Fibroblast of lung (primary cell): ENCODE data around the gene FAM117B. TPM values are rescaled to one million over a fixed set of nuclear protein-coding genes. Genes with fewer than 3 reads are reported as not detected.

Experiments used
- DNase-seq, 2 donors: peaks; one replicate each; pipeline versions ENCODE4 v3.0.0 to v3.0.0-alpha.2; 2010; ENCODE audit warnings: low read depth in 2 of 2
- H2AFZ ChIP-seq: 2 replicates; pipeline ENCODE4 v1.5.1; 2012; ENCODE audit warnings: low read length, control low read depth, inconsistent platforms
- H3K27ac ChIP-seq: 2 replicates; pipeline ENCODE4 v1.5.1; 2011; ENCODE audit warnings: low read length, control low read depth; ENCODE audit not compliant: insufficient read depth
- H3K27me3 ChIP-seq: 2 replicates; pipeline ENCODE4 v1.5.1; 2011; ENCODE audit warnings: mild to moderate bottlenecking, low read length; ENCODE audit not compliant: control insufficient read depth, insufficient read depth
- H3K36me3 ChIP-seq: 2 replicates; pipeline ENCODE4 v1.5.1; 2011; ENCODE audit warnings: low read length; ENCODE audit not compliant: control insufficient read depth, insufficient read depth
- H3K4me1 ChIP-seq: 2 replicates; pipeline ENCODE4 v1.5.1; 2011; ENCODE audit warnings: low read length; ENCODE audit not compliant: control insufficient read depth, insufficient read depth; ENCODE audit errors: extremely low read depth
- H3K4me2 ChIP-seq: 2 replicates; pipeline ENCODE4 v1.5.1; 2011; ENCODE audit warnings: low read length, control low read depth; ENCODE audit not compliant: insufficient read depth; ENCODE audit errors: extremely low read depth
- H3K4me3 ChIP-seq, 4 experiments: fragments of 200-600 bp in 1 of 4; sonication (generic) in 1 of 4; replicated peaks in 1 of 4; 2 replicates each; pipeline ENCODE4 v1.5.1; 2011 to 2016; ENCODE audit warnings: low read length in 4 of 4, low read depth in 3 of 4, mild to moderate bottlenecking in 3 of 4, control low read depth in 2 of 4, inconsistent platforms in 1 of 4, mixed read lengths in 1 of 4; ENCODE audit not compliant: insufficient read depth in 1 of 4; ENCODE audit errors: control extremely low read depth in 1 of 4
- H3K79me2 ChIP-seq: 2 replicates; pipeline ENCODE4 v1.5.1; 2012; ENCODE audit warnings: mild to moderate bottlenecking, low read length, inconsistent platforms; ENCODE audit not compliant: control insufficient read depth, insufficient read depth
- H3K9ac ChIP-seq: 2 replicates; pipeline ENCODE4 v1.5.1; 2011; ENCODE audit warnings: mild to moderate bottlenecking, low read length, control low read depth; ENCODE audit not compliant: insufficient read depth
- H3K9me3 ChIP-seq: 2 replicates; pipeline ENCODE4 v1.5.1; 2012; ENCODE audit warnings: low read depth, low read length; ENCODE audit not compliant: control insufficient read depth, insufficient read depth
- H4K20me1 ChIP-seq: 2 replicates; pipeline ENCODE4 v1.5.1; 2011; ENCODE audit warnings: low read length; ENCODE audit not compliant: control insufficient read depth, insufficient read depth; ENCODE audit errors: extremely low read depth
- CTCF ChIP-seq, 2 donors: IDR thresholded peaks in 1 of 2; conservative IDR thresholded peaks in 1 of 2; 1 replicate in 1 of 2; 2 replicates in 1 of 2; pipeline ENCODE4 v1.5.1; 2011 to 2012; ENCODE audit warnings: low read length in 2 of 2, control low read depth in 1 of 2, inconsistent platforms in 1 of 2, low read depth in 1 of 2, mild to moderate bottlenecking in 1 of 2
- EZH2 ChIP-seq: IDR thresholded peaks from 2 replicates; pipeline ENCODE4 v1.5.1; 2012; ENCODE audit warnings: low read length, control low read depth, mild to moderate bottlenecking; ENCODE audit errors: missing control alignments
- polyA plus RNA-seq, 2 donors: library from polyadenylated mRNA; depleted of rRNA in 1 of 2; stranded (reverse) in 1 of 2; unstranded in 1 of 2; fragments of >200 nt; gene quantifications; 2 replicates each; pipeline ENCODE4 v1.2.1, GENCODE V29; 2011 to 2012; ENCODE audit warnings: missing spikeins in 1 of 2
- total RNA-seq: library from RNA; depleted of rRNA; stranded (reverse); fragments of >200 nt; gene quantifications from 2 replicates; pipeline ENCODE4 v1.2.1, GENCODE V29; 2014

The FAM117B gene
- total and polyA plus RNA-seq, 2 donors (not counting 1 experiment from before 2014, with no cell fraction given), result 0.73 to 1.8 TPM

GRCh38 chr2:202695166-202695565, 60.4 kb downstream of the FAM117B start:
- H3K4me2 ChIP-seq, result no peak overlapping the region
- no peaks in the 10 kb centered on the region for H3K4me1 ChIP-seq
- H3K9me3 ChIP-seq, result no peaks in the 10 kb centered on the region
- no peak overlapping the region for H3K4me3 ChIP-seq
- no peak overlapping the region for H3K27ac ChIP-seq
- H2AFZ ChIP-seq, result no peak overlapping the region
- H4K20me1 ChIP-seq, result no peaks in the 10 kb centered on the region
- H3K9ac ChIP-seq, result no peak overlapping the region
- no peaks in the 10 kb centered on the region for H3K27me3 ChIP-seq
- peak in 1 of 2 donors; percentile 30 for DNase-seq
- H3K79me2 ChIP-seq, result no peaks in the 10 kb centered on the region
- TF ChIP-seq CTCF (conservative IDR thresholded peaks at IDR 0.05 in 1 of 2, IDR thresholded peaks at IDR 0.05 in 1 of 2; ENCODE audit: low read depth in 1 of 2, low read length in 2 of 2), result no peak
- TF ChIP-seq EZH2, result no peak
- H3K36me3 ChIP-seq, result no peaks in the 10 kb centered on the region

- no peak overlapping the region for H2AFZ ChIP-seq
- no peaks in the 10 kb centered on the region for H3K9me3 ChIP-seq
- H3K36me3 ChIP-seq, result no peaks in the 10 kb centered on the region
- no peak overlapping the region for H3K4me2 ChIP-seq
- no peak overlapping the region for H3K27ac ChIP-seq
- H3K79me2 ChIP-seq, result no peaks in the 10 kb centered on the region
- no peaks in the 10 kb centered on the region for H3K27me3 ChIP-seq
- H4K20me1 ChIP-seq, result no peaks in the 10 kb centered on the region
- TF ChIP-seq EZH2 (no peak), CTCF (conservative IDR thresholded peaks at IDR 0.05 in 1 of 2, IDR thresholded peaks at IDR 0.05 in 1 of 2; ENCODE audit: low read depth in 1 of 2, low read length in 2 of 2) (no peak)
- H3K9ac ChIP-seq, result no peak overlapping the region
- no peak for DNase-seq
- H3K4me3 ChIP-seq, result no peak overlapping the region
- H3K4me1 ChIP-seq, result no peaks in the 10 kb centered on the region
Observed at GRCh38 chr2:202700075-202700901, 65.5 kb downstream of the FAM117B start.

- H3K79me2 ChIP-seq, result no peaks in the 10 kb centered on the region
- no peak overlapping the region for H3K4me3 ChIP-seq
- no peak overlapping the region for H2AFZ ChIP-seq
- no peak overlapping the region for H3K4me2 ChIP-seq
- no peaks in the 10 kb centered on the region for H3K27me3 ChIP-seq
- no peaks in the 10 kb centered on the region for H4K20me1 ChIP-seq
- no peak overlapping the region for H3K9ac ChIP-seq
- no peak overlapping the region for H3K27ac ChIP-seq
- no peaks in the 10 kb centered on the region for H3K4me1 ChIP-seq
- no peaks in the 10 kb centered on the region for H3K36me3 ChIP-seq
- peak; percentile 3 to 15 for DNase-seq
- no peaks in the 10 kb centered on the region for H3K9me3 ChIP-seq
- TF ChIP-seq EZH2 (no peak), CTCF (conservative IDR thresholded peaks at IDR 0.05 in 1 of 2, IDR thresholded peaks at IDR 0.05 in 1 of 2; ENCODE audit: low read depth in 1 of 2, low read length in 2 of 2) (no peak)
Observed at GRCh38 chr2:202703091-202703490, 68.3 kb downstream of the FAM117B start.
